Measurements from ENCODE around the gene PHPT1. TPM values are rescaled to one million over a fixed set of nuclear protein-coding genes. Genes with fewer than 3 reads are reported as not detected.
"Not testable (repeated sequence)": the region's sequence is repeated elsewhere in the genome, so short reads cannot be mapped to it uniquely, and the experiment has no call there.

PHPT1 gene
- total RNA-seq, 4 donors from 2014 or later: 98.8 to 204 (median 152) TPM

GRCh38 chr9:136829981-136830885, 19.0 kb upstream of the PHPT1 start:
- Histone ChIP-seq H3K36me3 (peaks cover 0 to 64% of the 10 kb centered on the region in 2 donors), H3K27ac (no peak overlapping the region)
- in situ Hi-C loops (cut with MboI; ENCODE audit: low sequenced_read_pairs in 4 of 4): no loop called here

GRCh38 chr9:136831002-136831719, 18.0 kb upstream of the PHPT1 start:
- Histone ChIP-seq H3K4me3 (no peak overlapping the region), H3K9me3 (no peaks in the 10 kb centered on the region), H3K4me1 (peaks cover 0 to 4% of the 10 kb centered on the region in 2 donors), H3K27me3 (no peaks in the 10 kb centered on the region), H3K36me3 (peaks cover 0 to 66% of the 10 kb centered on the region in 2 donors), H3K27ac (no peak overlapping the region)
- DNase-seq (no peak), ATAC-seq (no peak)
- in situ Hi-C loops (cut with MboI; ENCODE audit: low sequenced_read_pairs in 4 of 4) (no loop called here), intact Hi-C loops (cut with DNase I; ENCODE audit: low total_unique reads) (no loop called here)
- TF ChIP-seq CTCF (IDR thresholded peaks at IDR 0.05 in 4 of 5, conservative IDR thresholded peaks at IDR 0.05 in 1 of 5): no peak
- TF ChIP-seq POLR2A (IDR thresholded peaks at IDR 0.05): no peak

More at GRCh38 chr9:136829981-136830885, 19.0 kb upstream of the PHPT1 start:
- no peak for TF ChIP-seq POLR2A (IDR thresholded peaks at IDR 0.05)
- TF ChIP-seq CTCF (IDR thresholded peaks at IDR 0.05 in 4 of 5, conservative IDR thresholded peaks at IDR 0.05 in 1 of 5): no peak
- intact Hi-C loops (cut with DNase I; ENCODE audit: low total_unique reads): no loop called here
- H3K9me3 ChIP-seq: no peaks in the 10 kb centered on the region
- peaks cover 0 to 4% of the 10 kb centered on the region in 2 donors for H3K4me1 ChIP-seq
- ATAC-seq (no peak), DNase-seq (no peak)
- no peak overlapping the region for H3K4me3 ChIP-seq
- no peaks in the 10 kb centered on the region for H3K27me3 ChIP-seq

- H3K27me3 ChIP-seq: no peaks in the 10 kb centered on the region
- no peak overlapping the region for H3K4me3 ChIP-seq
- intact Hi-C loops (cut with DNase I; ENCODE audit: low total_unique reads): no loop called here
- DNase-seq (no peak), ATAC-seq (no peak)
- in situ Hi-C loops (cut with MboI; ENCODE audit: low sequenced_read_pairs in 4 of 4): no loop called here
- H3K36me3 ChIP-seq: peaks cover 0 to 60% of the 10 kb centered on the region in 2 donors
- no peak for TF ChIP-seq CTCF (IDR thresholded peaks at IDR 0.05 in 4 of 5, conservative IDR thresholded peaks at IDR 0.05 in 1 of 5)
- TF ChIP-seq POLR2A (IDR thresholded peaks at IDR 0.05): no peak
- peaks cover 0 to 4% of the 10 kb centered on the region in 2 donors for H3K4me1 ChIP-seq
- H3K9me3 ChIP-seq: no peaks in the 10 kb centered on the region
- peak overlapping the region in 1 of 4 donors; percentile 69 for H3K27ac ChIP-seq
Observed at GRCh38 chr9:136831720-136832104, 17.5 kb upstream of the PHPT1 start.

GRCh38 chr9:136832581-136832980, 16.6 kb upstream of the PHPT1 start:
- Histone ChIP-seq H3K4me3 (no peak overlapping the region), H3K9me3 (no peaks in the 10 kb centered on the region), H3K36me3 (peaks cover 0 to 54% of the 10 kb centered on the region in 2 donors), H3K27me3 (no peaks in the 10 kb centered on the region), H3K27ac (peak overlapping the region; percentile 59 to 74 (median 66)), H3K4me1 (peaks cover 0 to 4% of the 10 kb centered on the region in 2 donors)
- TF ChIP-seq POLR2A (IDR thresholded peaks at IDR 0.05) (no peak), CTCF (IDR thresholded peaks at IDR 0.05 in 4 of 5, conservative IDR thresholded peaks at IDR 0.05 in 1 of 5) (no peak)
- ATAC-seq (peak; percentile 89 to 94), DNase-seq (peak; percentile 52 to 81)
- in situ Hi-C loops (cut with MboI; ENCODE audit: low sequenced_read_pairs in 4 of 4): no loop called here
- intact Hi-C loops (cut with DNase I; ENCODE audit: low total_unique reads): no loop called here

GRCh38 chr9:136833381-136834048, 15.7 kb upstream of the PHPT1 start:
- H3K4me1 ChIP-seq; H3K9me3 ChIP-seq; H3K4me3 ChIP-seq; intact Hi-C loops (cut with DNase I; ENCODE audit: low total_unique reads); DNase-seq; in situ Hi-C loops (cut with MboI; ENCODE audit: low sequenced_read_pairs in 4 of 4); H3K27me3 ChIP-seq; ATAC-seq: not testable (repeated sequence)
- H3K36me3 ChIP-seq: peaks cover 0 to 53% of the 10 kb centered on the region in 2 donors
- H3K27ac ChIP-seq: peak overlapping the region in 3 of 4 donors; percentile 59 to 74 (median 74)

Measured in gastrocnemius medialis (tissue), 4 donors.